HepG2 (cell line): ENCODE data around the gene MEF2B. TPM values are rescaled to one million over a fixed set of nuclear protein-coding genes. Genes with fewer than 3 reads are reported as not detected.

Experiments used
- E2F1 ChIP-seq: sonication (generic); formaldehyde crosslinking; IDR thresholded peaks from 2 replicates; pipeline ENCODE4 v1.5.0; 2020; ENCODE audit warnings: missing genetic modification reagents
- ETS1 ChIP-seq: sonication (generic); formaldehyde crosslinking; IDR thresholded peaks from 2 replicates; pipeline ENCODE4 v1.4.0; 2020; ENCODE audit warnings: missing genetic modification reagents
- FOXP4 ChIP-seq: sonication (generic); formaldehyde crosslinking; IDR thresholded peaks from 2 replicates; pipeline ENCODE4 v1.4.0; 2020; ENCODE audit warnings: missing genetic modification reagents
- KIAA2018 ChIP-seq: sonication (generic); formaldehyde crosslinking; IDR thresholded peaks from 2 replicates; pipeline ENCODE4 v1.5.0; 2020; ENCODE audit warnings: mild to moderate bottlenecking, missing genetic modification reagents, borderline replicate concordance
- MTF2 ChIP-seq: sonication (generic); formaldehyde crosslinking; IDR thresholded peaks from 2 replicates; pipeline ENCODE4 v1.5.0; 2020; ENCODE audit warnings: missing genetic modification reagents, borderline replicate concordance
- NFIC ChIP-seq: IDR thresholded peaks from 2 replicates; pipeline ENCODE4 v1.6.1; 2012; ENCODE audit warnings: mild to moderate bottlenecking, low read length, inconsistent platforms
- SETDB1 ChIP-seq: sonication (generic); formaldehyde crosslinking; IDR thresholded peaks from 2 replicates; pipeline ENCODE4 v1.5.1; 2020; ENCODE audit warnings: missing genetic modification reagents, mild to moderate bottlenecking, borderline replicate concordance
- SNAPC2 ChIP-seq: sonication (generic); formaldehyde crosslinking; IDR thresholded peaks from 2 replicates; pipeline ENCODE4 v1.8.1; 2022; ENCODE audit warnings: mild to moderate bottlenecking, missing genetic modification reagents
- ZNF292 ChIP-seq: sonication (generic); formaldehyde crosslinking; IDR thresholded peaks from 2 replicates; pipeline ENCODE4 v1.8.1; 2022; ENCODE audit warnings: mild to moderate bottlenecking, low read depth, missing genetic modification reagents, borderline replicate concordance
- ZNF333 ChIP-seq: sonication (generic); formaldehyde crosslinking; IDR thresholded peaks from 2 replicates; pipeline ENCODE4 v1.4.0; 2020; ENCODE audit warnings: mild to moderate bottlenecking, missing genetic modification reagents, borderline replicate concordance
- ZNF547 ChIP-seq: sonication (generic); formaldehyde crosslinking; IDR thresholded peaks from 2 replicates; pipeline ENCODE4 v1.5.1; 2020; ENCODE audit warnings: mild to moderate bottlenecking, missing genetic modification reagents
- ZNF562 ChIP-seq: sonication (generic); formaldehyde crosslinking; IDR thresholded peaks from 2 replicates; pipeline ENCODE4 v1.8.0; 2022; ENCODE audit warnings: missing genetic modification reagents, borderline replicate concordance
- ZNF597 ChIP-seq: sonication (generic); formaldehyde crosslinking; IDR thresholded peaks from 2 replicates; pipeline ENCODE4 v1.5.0; 2020; ENCODE audit warnings: missing genetic modification reagents
- polyA plus RNA-seq, 8 experiments: library from polyadenylated mRNA; depleted of rRNA in 3 of 8; stranded (reverse) in 7 of 8; unstranded in 1 of 8; fragments of >200 nt; fragmentation: Illumina TruSeq in 4 of 8; extraction: Trizol in 4 of 8; gene quantifications; 2 replicates each; pipeline versions ENCODE4 v1.2.1 to v1.2.3, GENCODE V29; 2011 to 2016; ENCODE audit warnings: low read depth in 4 of 8, missing spikeins in 1 of 8, mixed read lengths in 1 of 8; ENCODE audit not compliant: insufficient read depth in 1 of 8
- total RNA-seq, 5 experiments: library from RNA; depleted of rRNA; stranded (reverse); fragments of >200 nt; fragmentation: Illumina TruSeq; extraction: Trizol; gene quantifications; 2 replicates each; pipeline ENCODE4 v1.2.3, GENCODE V29; 2016; ENCODE audit warnings: low read depth in 1 of 5

Gene MEF2B
- total and polyA plus RNA-seq, 2 of the 13 experiments (the other 11 are each of a cell fraction or from before 2014, with no cell fraction given) = 1.2 to 1.7 TPM

- TF ChIP-seq MTF2 (CRISPR knock-in tag) (no peak), FOXP4 (CRISPR knock-in tag) (no peak), ZNF597 (CRISPR knock-in tag) (no peak), NFIC (no peak), ZNF333 (CRISPR knock-in tag) (peak; percentile 58; the same call in 1 of the 2 replicates), SNAPC2 (no peak), ETS1 (no peak), ZNF547 (CRISPR knock-in tag) (peak; percentile 83; the same call in 1 of the 2 replicates), E2F1 (no peak; the same call in 1 of the 2 replicates), KIAA2018 (no peak), ZNF292 (CRISPR knock-in tag) (no peak), SETDB1 (CRISPR knock-in tag) (no peak), ZNF562 (no peak)
These were observed 22.2 kb upstream of the MEF2B start, which contains the start of the genes BORCS8 and RFXANK (continued) for GRCh38 chr19:19192078-19192882.
